Pancreas (tissue), 10 donors: Measurements from ENCODE around the gene WDR82. TPM values are rescaled to one million over a fixed set of nuclear protein-coding genes. Genes with fewer than 3 reads are reported as not detected.
A peak's percentile ranks its signal among the peaks of the same experiment; 100 is the strongest.

Source experiments
- ATAC-seq, 4 donors: fragments of 200-7000 bp; cut with Tn5 transposase; one replicate each; pipeline versions ENCODE4 v1.8.0 to v1.9.1; 2020; ENCODE audit warnings: mild to moderate bottlenecking in 4 of 4, moderate library complexity in 4 of 4
- DNase-seq, 6 donors: peaks; one replicate each; pipeline ENCODE4 v3.0.0-alpha.2; 2020
- FAIRE-seq: peaks from 2 replicates; lab custom pipeline; 2012; peaks lifted over from hg19 to GRCh38; lab: Jason Lieb, UNC
- H3K27ac ChIP-seq, 4 donors: fragments of 200-600 bp; sonication (generic); 1 replicate in 3 of 4; 2 replicates in 1 of 4; pipeline versions ENCODE4 v1.5.0 to v1.8.0; 2020
- H3K27me3 ChIP-seq, 4 donors: fragments of 200-600 bp; one replicate each; pipeline ENCODE4 v1.8.0; 2021
- H3K36me3 ChIP-seq, 3 donors: fragments of 200-600 bp; sonication (generic) in 1 of 3; one replicate each; pipeline versions ENCODE4 v1.5.0 to v1.8.0; 2020 to 2021
- H3K4me1 ChIP-seq, 3 donors: fragments of 200-600 bp; one replicate each; pipeline ENCODE4 v1.8.0; 2021
- H3K4me3 ChIP-seq, 4 donors: fragments of 200-600 bp; sonication (generic) in 2 of 4; one replicate each; pipeline versions ENCODE4 v1.5.0 to v1.8.0; 2020 to 2021
- H3K9me3 ChIP-seq, 4 donors: fragments of 200-600 bp; one replicate each; pipeline ENCODE4 v1.8.0; 2021
- WGBS, 2 donors: extraction: QIAGEN DNeasy Blood & Tissue Kit; methylation state at CpG; one replicate each; pipeline ENCODE4 v1.1.7; 2013; 5-methylcytosine and 5-hydroxymethylcytosine counted together
- intact Hi-C, 3 donors: fragments of 100-400 bp; cut with DNase I; formaldehyde crosslinking; loops; one replicate each; pipeline versions ENCODE4 v1.11.1 to v1.14.2; 2022
- polyA plus RNA-seq, 2 donors: library from polyadenylated mRNA; stranded (reverse); fragments of 200-250 nt; gene quantifications; one replicate each; pipeline ENCODE4 v1.2.3, GENCODE V29; 2013
- total RNA-seq, 6 donors: library from RNA; stranded (reverse); fragmentation: NEBNext Ultra II Directional in 4 of 6; extraction: Animal tissue kit (Norgen Biotek cat#: 25700) in 4 of 6; gene quantifications; one replicate each; pipeline versions ENCODE4 v1.2.1 to v1.2.4, GENCODE V29; 2021 to 2023
- TF ChIP-seq, protein P1 (sequence below), 4 donors: fragments of 200-600 bp; sonication (generic) in 3 of 4; IDR thresholded peaks; one replicate each; pipeline versions ENCODE4 v1.5.0 to v1.8.0; 2021; ENCODE audit warnings: antibody characterized with exemption in 4 of 4
- donor health status: healthy with polysubstance abuse.
- donor health status: DM: no; HTN: no; CAD: no; lungs with moderate emphysema.
- donor health status: DM: no; HTN: no; CAD: no.
- donor health status: control.
- donor health status: control.
- donor health status: Bipolar disorder and iron deficiency.
- donor health status: DM: yes; HTN: yes; CAD: no.
- donor health status: DM: no; HTN: no; CAD: no.
- donor health status: DM: no; HTN: no; CAD: no.
- donor health status: DM: yes; HTN: yes; CAD: no.

WDR82 gene
- total and polyA plus RNA-seq, 8 donors, result 9.0 to 32.1 (median 18.8) TPM

DNA sequence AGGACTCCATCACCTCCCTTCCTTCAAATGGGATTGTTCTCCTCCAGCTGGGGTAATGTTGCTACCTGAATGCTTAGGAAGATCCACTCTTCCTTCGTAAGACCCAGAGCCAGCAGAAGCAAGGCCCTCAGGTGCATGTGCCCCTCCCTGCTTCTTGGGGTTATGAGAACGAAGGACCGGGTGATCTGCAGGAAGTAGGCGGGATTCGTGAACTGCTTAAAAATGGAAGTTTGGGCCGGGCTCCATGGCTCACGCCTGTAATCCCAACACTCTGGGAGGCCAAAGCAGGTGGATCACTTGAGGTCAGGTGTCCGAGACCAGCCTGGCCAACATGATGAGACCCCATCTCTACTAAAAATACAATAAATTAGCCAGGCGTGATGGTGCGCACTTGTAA, 61.0 kb downstream of the WDR82 start:
- TF ChIP-seq, protein P1, sequence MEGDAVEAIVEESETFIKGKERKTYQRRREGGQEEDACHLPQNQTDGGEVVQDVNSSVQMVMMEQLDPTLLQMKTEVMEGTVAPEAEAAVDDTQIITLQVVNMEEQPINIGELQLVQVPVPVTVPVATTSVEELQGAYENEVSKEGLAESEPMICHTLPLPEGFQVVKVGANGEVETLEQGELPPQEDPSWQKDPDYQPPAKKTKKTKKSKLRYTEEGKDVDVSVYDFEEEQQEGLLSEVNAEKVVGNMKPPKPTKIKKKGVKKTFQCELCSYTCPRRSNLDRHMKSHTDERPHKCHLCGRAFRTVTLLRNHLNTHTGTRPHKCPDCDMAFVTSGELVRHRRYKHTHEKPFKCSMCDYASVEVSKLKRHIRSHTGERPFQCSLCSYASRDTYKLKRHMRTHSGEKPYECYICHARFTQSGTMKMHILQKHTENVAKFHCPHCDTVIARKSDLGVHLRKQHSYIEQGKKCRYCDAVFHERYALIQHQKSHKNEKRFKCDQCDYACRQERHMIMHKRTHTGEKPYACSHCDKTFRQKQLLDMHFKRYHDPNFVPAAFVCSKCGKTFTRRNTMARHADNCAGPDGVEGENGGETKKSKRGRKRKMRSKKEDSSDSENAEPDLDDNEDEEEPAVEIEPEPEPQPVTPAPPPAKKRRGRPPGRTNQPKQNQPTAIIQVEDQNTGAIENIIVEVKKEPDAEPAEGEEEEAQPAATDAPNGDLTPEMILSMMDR (IDR thresholded peaks at IDR 0.05), result no peak
- Histone ChIP-seq H3K27me3 (no peaks in the 10 kb centered on the region), H3K36me3 (peaks cover 0 to 23% (median 5%) of the 10 kb centered on the region in 3 donors), H3K27ac (peak overlapping the region; percentile 54 to 82 (median 74)), H3K9me3 (no peaks in the 10 kb centered on the region), H3K4me1 (peaks cover 13 to 16% (median 15%) of the 10 kb centered on the region in 3 donors), H3K4me3 (no peak overlapping the region)
- ATAC-seq, result no peak
- FAIRE-seq, result no peak
- peak in 1 of 6 donors; percentile 35 for DNase-seq
- intact Hi-C loops, result no loop called here
- WGBS, 2 donors, result 84 to 86% methylated on average over 10 of the region's 10 CpGs

DNA sequence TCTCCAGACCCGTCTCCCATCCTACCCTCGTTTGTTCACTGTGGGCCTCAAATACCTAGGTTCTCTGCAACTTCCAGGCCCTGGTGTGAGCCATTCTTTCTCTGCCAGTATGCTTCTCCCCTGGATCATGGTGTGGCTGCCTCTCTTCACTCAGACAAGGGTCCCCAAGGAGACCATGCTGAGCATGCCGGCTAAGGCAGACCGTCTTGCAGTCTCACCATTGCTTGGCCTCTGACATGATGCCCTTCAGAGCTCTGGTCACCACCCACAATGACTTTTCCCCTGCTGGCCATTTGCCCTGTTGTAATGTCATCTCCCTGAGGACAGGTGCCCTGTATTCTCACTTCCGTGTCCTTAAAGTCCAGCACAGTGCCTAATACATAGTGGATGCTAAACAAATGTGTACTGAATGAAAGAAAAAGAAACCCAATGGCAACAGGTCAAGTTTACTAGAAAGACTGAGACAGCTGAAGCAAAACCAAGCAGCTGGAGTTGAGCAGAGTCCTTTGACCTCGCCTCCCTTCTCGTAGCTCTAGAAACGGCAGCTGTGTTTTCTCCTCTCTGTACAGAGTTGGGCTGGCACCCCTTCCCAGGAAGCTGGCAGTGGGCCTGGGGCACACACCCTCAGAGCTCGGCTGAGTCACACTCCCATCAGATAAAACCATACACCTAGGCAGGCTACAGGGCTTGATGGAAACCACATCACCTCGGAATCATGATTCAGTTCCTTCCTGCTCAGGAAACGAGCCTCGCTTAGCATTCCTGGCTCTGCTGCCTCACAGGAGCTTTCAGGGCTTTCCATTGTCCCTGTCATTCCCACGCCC, 61.7 kb downstream of the WDR82 start:
- Histone ChIP-seq H3K9me3 (no peaks in the 10 kb centered on the region), H3K27ac (peak overlapping the region; percentile 54 to 82 (median 74)), H3K36me3 (peaks cover 0 to 29% (median 8%) of the 10 kb centered on the region in 3 donors), H3K4me1 (peaks cover 13 to 16% (median 15%) of the 10 kb centered on the region in 3 donors), H3K27me3 (no peaks in the 10 kb centered on the region), H3K4me3 (no peak overlapping the region)
- WGBS, 2 donors, result 24% methylated on average over 13 of the region's 13 CpGs
- DNase-seq (peak; percentile 85 to 96 (median 94)), ATAC-seq (peak; percentile 92 to 95 (median 94)), FAIRE-seq (peak; percentile 81)
- TF ChIP-seq, protein P1 (IDR thresholded peaks at IDR 0.05), result no peak
- intact Hi-C loops, result no loop called here

DNA sequence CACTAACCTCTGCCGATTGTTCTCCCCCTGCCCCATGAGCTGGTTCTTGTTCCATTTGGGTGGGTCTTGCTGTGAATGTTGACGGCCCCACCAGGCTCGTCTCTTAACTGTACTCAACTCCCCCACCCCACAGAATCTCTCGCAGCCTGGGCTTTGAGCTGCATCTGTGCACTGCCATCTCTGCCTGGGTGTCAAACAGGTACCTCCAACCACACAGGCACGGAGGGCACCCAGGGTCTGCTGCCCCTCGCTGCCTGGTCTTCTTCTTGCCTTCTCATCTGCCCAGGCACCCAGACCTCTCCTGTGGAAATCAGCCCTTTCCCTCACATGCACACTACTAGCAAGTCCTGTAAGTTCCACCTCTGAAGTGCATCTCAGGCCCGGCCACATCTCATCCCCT, 63.1 kb downstream of the WDR82 start:
- WGBS, 2 donors, result 95 to 96% methylated on average over 7 of the region's 7 CpGs
- Histone ChIP-seq H3K27me3 (no peaks in the 10 kb centered on the region), H3K4me3 (no peak overlapping the region), H3K9me3 (no peaks in the 10 kb centered on the region), H3K27ac (no peak overlapping the region), H3K4me1 (peaks cover 13 to 16% (median 15%) of the 10 kb centered on the region in 3 donors), H3K36me3 (peaks cover 0 to 42% (median 21%) of the 10 kb centered on the region in 3 donors)
- FAIRE-seq, result no peak
- intact Hi-C loops, result no loop called here
- no peak for ATAC-seq
- TF ChIP-seq, protein P1 (IDR thresholded peaks at IDR 0.05), result no peak
- no peak for DNase-seq

- H3K27me3 ChIP-seq, result no peaks in the 10 kb centered on the region
- no peak overlapping the region for H3K4me3 ChIP-seq
- FAIRE-seq (no peak), DNase-seq (no peak), ATAC-seq (no peak)
- no peak overlapping the region for H3K27ac ChIP-seq
- no peaks in the 10 kb centered on the region for H3K9me3 ChIP-seq
- H3K36me3 ChIP-seq, result peaks cover 0 to 55% (median 26%) of the 10 kb centered on the region in 3 donors
- TF ChIP-seq, protein P1 (IDR thresholded peaks at IDR 0.05), result no peak
- peaks cover 13 to 16% (median 15%) of the 10 kb centered on the region in 3 donors for H3K4me1 ChIP-seq
- intact Hi-C loops, result no loop called here
Measured at GRCh38 chr3:52213901-52214300, 64.5 kb downstream of the WDR82 start.

GRCh38 chr3:52213005-52213404, 65.4 kb downstream of the WDR82 start:
- intact Hi-C loops, result no loop called here
- H3K4me1 ChIP-seq, result peaks cover 13 to 16% (median 15%) of the 10 kb centered on the region in 3 donors
- DNase-seq (no peak), ATAC-seq (no peak), FAIRE-seq (no peak)
- TF ChIP-seq, protein P1 (IDR thresholded peaks at IDR 0.05), result no peak
- no peaks in the 10 kb centered on the region for H3K27me3 ChIP-seq
- H3K36me3 ChIP-seq, result peaks cover 0 to 64% (median 31%) of the 10 kb centered on the region in 3 donors
- H3K27ac ChIP-seq, result no peak overlapping the region
- 65 to 70% methylated on average over 8 of the region's 8 CpGs for WGBS, 2 donors
- no peak overlapping the region for H3K4me3 ChIP-seq
- H3K9me3 ChIP-seq, result no peaks in the 10 kb centered on the region
